K562 (cell line): ENCODE results near the gene MFN1. TPM values are rescaled to one million over a fixed set of nuclear protein-coding genes. Genes with fewer than 3 reads are reported as not detected.

Source experiments
- ADNP ChIP-seq: fragments of 200-800 bp; sonication (Bioruptor generic); IDR thresholded peaks from 2 replicates; pipeline ENCODE4 v1.6.1; 2016; ENCODE audit warnings: missing genetic modification characterization, missing compliant biosample characterization
- CBX1 ChIP-seq: sonication (generic); IDR thresholded peaks from 2 replicates; pipeline ENCODE4 v1.6.1; 2016; ENCODE audit warnings: antibody characterized with exemption, low read depth, mild to moderate bottlenecking
- FOXP1 ChIP-seq: sonication (generic); formaldehyde crosslinking; IDR thresholded peaks from 2 replicates; pipeline ENCODE4 v1.8.0; 2022; ENCODE audit warnings: mild to moderate bottlenecking, missing genetic modification reagents
- HES1 ChIP-seq: fragments of 450-650 bp; IDR thresholded peaks from 2 replicates; pipeline ENCODE4 v1.6.1; 2016; ENCODE audit warnings: low read depth, mild to moderate bottlenecking, moderate library complexity
- MGA ChIP-seq: fragments of 450-650 bp; IDR thresholded peaks from 2 replicates; pipeline ENCODE4 v1.6.1; 2016; ENCODE audit warnings: mild to moderate bottlenecking, moderate library complexity
- MLX ChIP-seq, 2 experiments: fragments of 450-650 bp in 1 of 2; sonication (generic) in 1 of 2; formaldehyde crosslinking; conservative IDR thresholded peaks; 2 replicates each; pipeline versions ENCODE4 v1.4.0 to v1.8.1; 2020 to 2022; ENCODE audit warnings: mild to moderate bottlenecking in 1 of 2, missing genetic modification reagents in 1 of 2
- NR0B1 ChIP-seq: fragments of 450-650 bp; IDR thresholded peaks from one replicate; pipeline ENCODE4 v1.6.1; 2018; ENCODE audit warnings: mild to moderate bottlenecking, moderate library complexity; ENCODE audit not compliant: partially characterized antibody
- TCF7L2 ChIP-seq: fragments of 150-350 bp; IDR thresholded peaks from 2 replicates; pipeline ENCODE4 v1.6.1; 2016; ENCODE audit warnings: low read depth, mild to moderate bottlenecking, low read length, moderate library complexity
- TEAD4 ChIP-seq, 2 experiments: sonication (generic) in 1 of 2; formaldehyde crosslinking in 1 of 2; IDR thresholded peaks; 2 replicates each; pipeline versions ENCODE4 v1.6.1 to v1.8.0; 2012 to 2022; ENCODE audit warnings: borderline replicate concordance in 1 of 2, inconsistent platforms in 1 of 2, low read length in 1 of 2, mild to moderate bottlenecking in 1 of 2, missing genetic modification reagents in 1 of 2
- ZFP30 ChIP-seq: fragments of 250-450 bp; sonication (Bioruptor Pico); IDR thresholded peaks from 2 replicates; pipeline ENCODE4 v1.8.0; 2022; ENCODE audit warnings: moderate library complexity, mild to moderate bottlenecking, inconsistent platforms, borderline replicate concordance
- ZNF766 ChIP-seq: fragments of 200-800 bp; sonication (Bioruptor generic); conservative IDR thresholded peaks from 2 replicates; pipeline ENCODE4 v1.6.1; 2016; ENCODE audit warnings: missing genetic modification characterization, missing compliant biosample characterization
- polyA plus RNA-seq, 8 experiments: library from polyadenylated mRNA; depleted of rRNA in 4 of 8; stranded (reverse) in 5 of 8; unstranded in 3 of 8; fragments of >200 nt; fragmentation: Nextera tagmentation in 2 of 8; fragmentation: Illumina TruSeq in 1 of 8; extraction: Ambion mirVana in 2 of 8; extraction: Trizol in 1 of 8; gene quantifications; 2 replicates each; pipeline versions ENCODE4 v1.2.1 to v1.2.3, GENCODE V29; 2011 to 2014; ENCODE audit warnings: inconsistent platforms in 1 of 8, missing spikeins in 1 of 8
- total RNA-seq, 7 experiments: library from RNA; depleted of rRNA in 6 of 7; stranded (reverse); fragments of >200 nt in 6 of 7; fragmentation: Illumina TruSeq in 2 of 7; extraction: Trizol in 2 of 7; gene quantifications; 2 replicates each; pipeline versions ENCODE4 v1.2.1 to v1.2.3, GENCODE V29; 2011 to 2021; ENCODE audit warnings: low replicate concordance in 1 of 7

The MFN1 gene
- total and polyA plus RNA-seq, 9 of the 15 experiments (the other 6 are each of a cell fraction or from before 2014, with no cell fraction given) = 10.5 to 42.7 (median 22.6) TPM

GRCh38 chr3:179375091-179375999 lies 27.8 kb downstream of the MFN1 start (continued):
- TF ChIP-seq ADNP (no peak; the same call in 1 of the 2 replicates), HES1 (peak; percentile 52; the same call in 1 of the 2 replicates), TEAD4 (IDR thresholded peaks at IDR 0.05; ENCODE audit: low read length) (peak; percentile 100), TEAD4 (CRISPR knock-in tag; IDR thresholded peaks at IDR 0.05; ENCODE audit: borderline replicate concordance) (no peak), TCF7L2 (no peak), MGA (no peak), CBX1 (no peak), ZFP30 (no peak), MLX (CRISPR knock-in tag; conservative IDR thresholded peaks at IDR 0.05) (no peak), FOXP1 (no peak), NR0B1 (no peak), ZNF766 (CRISPR knock-in tag) (no peak)
